ENCODE results near the gene ZNF362.
"Not testable (repeated sequence)": the region's sequence is repeated elsewhere in the genome, so short reads cannot be mapped to it uniquely, and the experiment has no call there.

Gene ZNF362

GRCh38 chr1:33288976-33289857 lies 32.9 kb downstream of the ZNF362 start:
- no peak for DNase-seq

- DNase-seq, result no peak
Measured at GRCh38 chr1:33289858-33290154, 33.5 kb downstream of the ZNF362 start.

- DNase-seq, result not testable (repeated sequence)
Measured at GRCh38 chr1:33290615-33291014, 34.3 kb downstream of the ZNF362 start.

GRCh38 chr1:33292726-33293340 lies 36.5 kb downstream of the ZNF362 start:
- no peak for DNase-seq

- DNase-seq, result no peak
Measured at GRCh38 chr1:33294071-33295010, 38.0 kb downstream of the ZNF362 start.

- no peak for DNase-seq
Measured at GRCh38 chr1:33295023-33295422, 38.7 kb downstream of the ZNF362 start.

GRCh38 chr1:33295450-33296081 lies 39.3 kb downstream of the ZNF362 start:
- DNase-seq, result peak; percentile 83 to 88

GRCh38 chr1:33296082-33296458 lies 39.8 kb downstream of the ZNF362 start:
- DNase-seq, result no peak

- DNase-seq, result no peak
Measured at GRCh38 chr1:33296824-33297223, 40.5 kb downstream of the ZNF362 start.

GRCh38 chr1:33297911-33298622 lies 41.8 kb downstream of the ZNF362 start:
- no peak for DNase-seq

- peak; percentile 40 to 48 for DNase-seq
Measured at GRCh38 chr1:33298623-33299277, 42.5 kb downstream of the ZNF362 start.

- no peak for DNase-seq
Measured at GRCh38 chr1:33299461-33300155, 43.3 kb downstream of the ZNF362 start.

- DNase-seq, result no peak
Measured at GRCh38 chr1:33300673-33301072, 44.4 kb downstream of the ZNF362 start.

GRCh38 chr1:33301273-33301984 lies 45.1 kb downstream of the ZNF362 start:
- DNase-seq, result no peak

GRCh38 chr1:33302325-33302724 lies 46.0 kb downstream of the ZNF362 start:
- DNase-seq, result no peak

GRCh38 chr1:33305016-33305415 lies 48.7 kb downstream of the ZNF362 start:
- no peak for DNase-seq

- no peak for DNase-seq
Measured at GRCh38 chr1:33305816-33306652, 49.7 kb downstream of the ZNF362 start.

- no peak for DNase-seq
Measured at GRCh38 chr1:33306653-33307493, 50.6 kb downstream of the ZNF362 start.

GRCh38 chr1:33307494-33307864 lies 51.2 kb downstream of the ZNF362 start:
- DNase-seq, result no peak

Measured in activated CD4-positive, alpha-beta T cell treated with anti-CD3 and anti-CD28 coated beads, Interleukin-2, amount 50 U/mL, for 4 hours (primary cell).